Fibroblast of pulmonary artery (primary cell): ENCODE results near the gene FUCA1.
"Not testable (repeated sequence)": the region's sequence is repeated elsewhere in the genome, so short reads cannot be mapped to it uniquely, and the experiment has no call there.

Experiments used
- DNase-seq: peaks from one replicate; pipeline ENCODE4 v3.0.0-alpha.2; 2010; ENCODE audit warnings: low read depth
- H3K4me3 ChIP-seq: replicated peaks from 2 replicates; pipeline ENCODE4 v1.5.1; 2011; ENCODE audit warnings: low read depth, mild to moderate bottlenecking, control low read depth, low read length, moderate library complexity
- CTCF ChIP-seq: IDR thresholded peaks from 2 replicates; pipeline ENCODE4 v1.5.1; 2011; ENCODE audit warnings: mild to moderate bottlenecking, control low read depth, low read length, inconsistent platforms; ENCODE audit errors: missing control alignments

Gene FUCA1

GRCh38 chr1:23838401-23838866 lies 29.7 kb downstream of the FUCA1 start:
- TF ChIP-seq CTCF = no peak
- peak; percentile 52 for DNase-seq
- H3K4me3 ChIP-seq = peak overlapping the region; percentile 38

GRCh38 chr1:23837908-23838307 lies 30.2 kb downstream of the FUCA1 start:
- DNase-seq = no peak
- H3K4me3 ChIP-seq = no peak overlapping the region
- TF ChIP-seq CTCF = no peak

GRCh38 chr1:23836037-23836436 lies 32.1 kb downstream of the FUCA1 start:
- no peak for DNase-seq
- H3K4me3 ChIP-seq = no peak overlapping the region
- TF ChIP-seq CTCF = no peak

- not testable (repeated sequence) for DNase-seq, H3K4me3 ChIP-seq
Measured at GRCh38 chr1:23834156-23834555, 33.9 kb downstream of the FUCA1 start.

GRCh38 chr1:23827717-23828116 lies 40.4 kb downstream of the FUCA1 start:
- no peak overlapping the region for H3K4me3 ChIP-seq
- no peak for TF ChIP-seq CTCF
- DNase-seq = no peak

- DNase-seq, H3K4me3 ChIP-seq: not testable (repeated sequence)
Measured at GRCh38 chr1:23826590-23826989, 41.5 kb downstream of the FUCA1 start.

GRCh38 chr1:23825762-23826522 lies 42.1 kb downstream of the FUCA1 start:
- DNase-seq = no peak
- H3K4me3 ChIP-seq = peak overlapping the region; percentile 85
- TF ChIP-seq CTCF = no peak

- TF ChIP-seq CTCF = no peak
- peak; percentile 90 for DNase-seq
- H3K4me3 ChIP-seq = peak within 1 kb of the TSS; percentile 85
Measured at GRCh38 chr1:23825076-23825761, 42.9 kb downstream of the FUCA1 start, which contains the start of gene HMGCL. Gene HMGCL, minus strand, starts transcription at chr1:23825429. Its CDS starts 14 bp downstream, at chr1:23825415.
